Esophagus squamous epithelium (tissue), 5 donors: ENCODE data around the gene PCSK5. TPM values are rescaled to one million over a fixed set of nuclear protein-coding genes. Genes with fewer than 3 reads are reported as not detected.

Experiments used
- DNase-seq: peaks from one replicate; lab custom pipeline; 2025; lab: John Stamatoyannopoulos, UW
- H3K27ac ChIP-seq, 4 donors: fragments of 200-600 bp; sonication (generic); one replicate each; pipeline ENCODE4 v1.5.1; 2016 to 2019; ENCODE audit warnings: mild to moderate bottlenecking in 1 of 4
- H3K27me3 ChIP-seq, 4 donors: fragments of 200-600 bp; sonication (generic); 1 replicate in 3 of 4; 2 replicates in 1 of 4; pipeline versions ENCODE4 v1.5.1 to v1.6.0; 2017 to 2021; ENCODE audit warnings: antibody characterized with exemption in 1 of 4
- H3K36me3 ChIP-seq, 3 donors: fragments of 200-600 bp; sonication (generic); one replicate each; pipeline ENCODE4 v1.5.1; 2016 to 2019
- H3K4me1 ChIP-seq, 3 donors: fragments of 200-600 bp; sonication (generic); one replicate each; pipeline ENCODE4 v1.5.1; 2017 to 2019
- H3K4me3 ChIP-seq, 4 donors: fragments of 200-600 bp; sonication (generic); 1 replicate in 3 of 4; 2 replicates in 1 of 4; pipeline ENCODE4 v1.5.1; 2016 to 2019; ENCODE audit warnings: mild to moderate bottlenecking in 2 of 4, moderate library complexity in 1 of 4
- H3K9me3 ChIP-seq, 3 donors: fragments of 200-600 bp; sonication (generic); one replicate each; pipeline ENCODE4 v1.5.1; 2016 to 2019
- POLR2A ChIP-seq, 4 donors: fragments of 450-650 bp; IDR thresholded peaks; one replicate each; pipeline ENCODE4 v1.6.1; 2017; ENCODE audit warnings: antibody characterized with exemption in 4 of 4, mild to moderate bottlenecking in 4 of 4, moderate library complexity in 3 of 4
- WGBS, 2 donors: methylation state at CpG; one replicate each; pipeline ENCODE4 v1.1.5; 2018; 5-methylcytosine and 5-hydroxymethylcytosine counted together
- intact Hi-C: fragments of 100-400 bp; cut with DNase I; formaldehyde crosslinking; loops from one replicate; pipeline ENCODE4 v1.15.0; 2022
- total RNA-seq, 4 donors: library from RNA; depleted of rRNA; stranded (reverse); fragments of >200 nt; gene quantifications; one replicate each; pipeline ENCODE4 v1.1.0, GENCODE V29; 2016
- TF ChIP-seq, protein P1 (sequence below), 6 experiments: fragments of 450-650 bp in 4 of 6; fragments of 200-600 bp in 2 of 6; sonication (generic) in 2 of 6; IDR thresholded peaks; one replicate each; pipeline ENCODE4 v1.5.1; 2016 to 2019; ENCODE audit warnings: antibody characterized with exemption in 6 of 6, mild to moderate bottlenecking in 4 of 6, moderate library complexity in 4 of 6
- donor health status: DM: yes; HTN: yes; CAD: no.

Gene PCSK5
- total RNA-seq, 4 donors from 2014 or later = 8.4 to 33.8 (median 24.2) TPM

DNA sequence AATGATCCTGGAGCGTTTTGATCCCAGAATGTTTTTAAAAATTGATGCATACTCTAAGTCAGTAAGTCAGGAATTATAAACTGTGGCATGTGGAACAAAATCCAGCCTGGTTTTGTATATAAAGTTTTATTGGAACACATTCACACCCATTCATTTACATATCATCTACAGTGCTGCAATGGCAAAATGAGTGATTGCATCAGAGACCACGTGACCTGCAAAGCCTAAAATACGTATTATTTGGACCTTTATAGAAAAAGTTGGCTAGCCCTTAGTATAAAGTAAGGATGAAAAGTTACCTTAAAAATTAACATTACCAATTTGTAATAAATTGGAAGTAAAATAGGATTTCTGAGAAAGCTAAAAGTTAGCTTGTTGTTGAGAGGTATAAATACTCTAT lies 95.0 kb downstream of the PCSK5 start:
- DNase-seq = no peak
- peaks cover 0 to 14% (median 0%) of the 10 kb centered on the region in 3 donors for H3K36me3 ChIP-seq
- TF ChIP-seq, protein P1, sequence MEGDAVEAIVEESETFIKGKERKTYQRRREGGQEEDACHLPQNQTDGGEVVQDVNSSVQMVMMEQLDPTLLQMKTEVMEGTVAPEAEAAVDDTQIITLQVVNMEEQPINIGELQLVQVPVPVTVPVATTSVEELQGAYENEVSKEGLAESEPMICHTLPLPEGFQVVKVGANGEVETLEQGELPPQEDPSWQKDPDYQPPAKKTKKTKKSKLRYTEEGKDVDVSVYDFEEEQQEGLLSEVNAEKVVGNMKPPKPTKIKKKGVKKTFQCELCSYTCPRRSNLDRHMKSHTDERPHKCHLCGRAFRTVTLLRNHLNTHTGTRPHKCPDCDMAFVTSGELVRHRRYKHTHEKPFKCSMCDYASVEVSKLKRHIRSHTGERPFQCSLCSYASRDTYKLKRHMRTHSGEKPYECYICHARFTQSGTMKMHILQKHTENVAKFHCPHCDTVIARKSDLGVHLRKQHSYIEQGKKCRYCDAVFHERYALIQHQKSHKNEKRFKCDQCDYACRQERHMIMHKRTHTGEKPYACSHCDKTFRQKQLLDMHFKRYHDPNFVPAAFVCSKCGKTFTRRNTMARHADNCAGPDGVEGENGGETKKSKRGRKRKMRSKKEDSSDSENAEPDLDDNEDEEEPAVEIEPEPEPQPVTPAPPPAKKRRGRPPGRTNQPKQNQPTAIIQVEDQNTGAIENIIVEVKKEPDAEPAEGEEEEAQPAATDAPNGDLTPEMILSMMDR (IDR thresholded peaks at IDR 0.05) = no peak
- no peak overlapping the region for H3K27ac ChIP-seq
- no peaks in the 10 kb centered on the region for H3K9me3 ChIP-seq
- H3K4me3 ChIP-seq = no peak overlapping the region
- WGBS, 2 donors = 65 to 76% methylated on average over 3 of the region's 3 CpGs
- H3K27me3 ChIP-seq = no peaks in the 10 kb centered on the region
- peaks cover 0 to 15% (median 0%) of the 10 kb centered on the region in 3 donors for H3K4me1 ChIP-seq
- intact Hi-C loops = no loop called here

DNA sequence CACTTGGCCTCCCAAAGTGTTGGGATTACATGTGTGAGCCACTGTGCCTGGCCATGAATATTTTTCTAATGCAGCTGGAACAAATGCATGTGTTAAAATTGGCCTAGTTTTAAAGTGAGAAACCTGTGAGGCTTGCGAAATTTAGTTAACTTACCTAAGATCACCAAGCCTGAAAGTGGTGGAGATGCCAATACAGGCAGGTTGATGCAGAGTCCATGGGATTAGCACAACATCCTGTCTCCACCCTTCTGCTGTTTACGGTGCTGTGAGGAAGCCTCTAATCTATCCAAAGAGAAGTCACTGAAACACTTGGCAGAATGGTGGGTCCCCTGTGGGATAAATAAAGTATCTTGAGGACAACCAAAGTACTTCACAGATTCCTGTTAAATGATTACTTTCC lies 98.2 kb downstream of the PCSK5 start:
- H3K27ac ChIP-seq = peak overlapping the region in 3 of 4 donors; percentile 34 to 49 (median 38)
- peaks cover 0 to 18% (median 0%) of the 10 kb centered on the region in 3 donors for H3K4me1 ChIP-seq
- H3K27me3 ChIP-seq = no peaks in the 10 kb centered on the region
- WGBS, 2 donors = 17 to 31% methylated on average over 1 to 2 of the region's 2 CpGs
- intact Hi-C loops = no loop called here
- no peak overlapping the region for H3K4me3 ChIP-seq
- DNase-seq = no peak
- H3K9me3 ChIP-seq = no peaks in the 10 kb centered on the region
- TF ChIP-seq POLR2A (IDR thresholded peaks at IDR 0.05) = no peak
- TF ChIP-seq, protein P1 (IDR thresholded peaks at IDR 0.05) = no peak
- peaks cover 0 to 14% (median 0%) of the 10 kb centered on the region in 3 donors for H3K36me3 ChIP-seq

DNA sequence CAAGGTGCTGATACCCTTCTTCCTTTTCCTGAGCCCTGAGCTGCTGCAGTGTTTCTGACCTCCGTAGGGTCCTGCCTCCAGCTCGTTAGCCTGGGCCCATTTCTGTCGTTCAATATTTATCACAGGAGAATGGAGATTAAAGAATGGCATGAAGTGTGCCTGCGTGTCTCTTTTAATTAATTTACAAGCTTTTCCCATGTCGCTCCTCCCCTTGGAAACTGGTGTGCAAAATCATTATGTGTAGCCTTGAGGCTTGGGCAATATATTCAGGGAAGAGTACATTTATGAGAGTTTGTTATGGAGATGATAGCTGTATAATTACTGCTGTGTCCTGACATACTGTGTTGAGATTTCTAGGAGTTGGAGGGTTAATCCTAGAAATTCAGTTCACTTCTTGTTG lies 99.7 kb downstream of the PCSK5 start:
- no peaks in the 10 kb centered on the region for H3K27me3 ChIP-seq
- 83% methylated on average over 5 of the region's 5 CpGs for WGBS, 2 donors
- H3K36me3 ChIP-seq = peaks cover 0 to 14% (median 0%) of the 10 kb centered on the region in 3 donors
- intact Hi-C loops = no loop called here
- H3K9me3 ChIP-seq = no peaks in the 10 kb centered on the region
- H3K4me1 ChIP-seq = peaks cover 0 to 19% (median 0%) of the 10 kb centered on the region in 3 donors
- TF ChIP-seq, protein P1 (IDR thresholded peaks at IDR 0.05) = no peak
- no peak for TF ChIP-seq POLR2A (IDR thresholded peaks at IDR 0.05)
- no peak overlapping the region for H3K4me3 ChIP-seq
- H3K27ac ChIP-seq = no peak overlapping the region
- DNase-seq = no peak

DNA sequence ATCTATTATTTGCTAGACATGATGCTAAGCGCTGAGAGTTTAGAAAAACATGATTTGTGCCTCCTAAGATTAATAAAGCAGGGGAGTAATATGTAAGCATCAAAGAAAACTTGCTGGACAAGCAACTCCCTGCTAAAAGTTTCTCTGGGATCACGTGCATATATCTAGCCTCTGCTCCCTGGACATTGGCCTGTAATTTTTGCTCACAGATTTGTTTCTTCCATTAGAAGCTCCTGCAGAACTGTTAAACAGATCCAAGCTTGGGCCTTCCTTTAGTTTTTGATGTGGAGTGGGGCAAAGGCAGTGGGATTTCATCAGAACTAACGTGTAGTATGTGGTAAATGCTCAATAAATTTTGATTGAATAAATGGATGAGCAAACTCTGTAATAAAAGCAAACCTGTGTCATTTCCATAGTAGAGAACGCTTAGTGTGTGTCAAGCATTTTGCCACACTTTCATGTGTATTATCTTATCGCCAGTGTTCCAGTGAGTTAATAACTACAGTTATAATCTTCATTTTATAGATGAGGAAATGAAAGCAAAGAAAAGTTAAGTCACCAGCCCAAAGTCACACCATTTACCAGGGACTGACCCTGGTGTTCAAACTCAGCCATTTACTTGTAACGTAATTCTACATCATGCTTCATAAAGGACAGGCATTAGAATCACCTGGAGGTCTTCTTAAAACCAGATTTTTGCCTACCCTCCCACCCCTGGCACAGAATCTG lies 100.3 kb downstream of the PCSK5 start:
- Histone ChIP-seq H3K36me3 (peaks cover 0 to 14% (median 0%) of the 10 kb centered on the region in 3 donors), H3K9me3 (no peaks in the 10 kb centered on the region), H3K4me1 (peaks cover 0 to 19% (median 0%) of the 10 kb centered on the region in 3 donors), H3K4me3 (no peak overlapping the region), H3K27ac (no peak overlapping the region), H3K27me3 (no peaks in the 10 kb centered on the region)
- TF ChIP-seq, protein P1 (IDR thresholded peaks at IDR 0.05) = no peak
- TF ChIP-seq POLR2A (IDR thresholded peaks at IDR 0.05) = no peak
- intact Hi-C loops = no loop called here
- 72 to 78% methylated on average over 6 of the region's 6 CpGs for WGBS, 2 donors
- no peak for DNase-seq

DNA sequence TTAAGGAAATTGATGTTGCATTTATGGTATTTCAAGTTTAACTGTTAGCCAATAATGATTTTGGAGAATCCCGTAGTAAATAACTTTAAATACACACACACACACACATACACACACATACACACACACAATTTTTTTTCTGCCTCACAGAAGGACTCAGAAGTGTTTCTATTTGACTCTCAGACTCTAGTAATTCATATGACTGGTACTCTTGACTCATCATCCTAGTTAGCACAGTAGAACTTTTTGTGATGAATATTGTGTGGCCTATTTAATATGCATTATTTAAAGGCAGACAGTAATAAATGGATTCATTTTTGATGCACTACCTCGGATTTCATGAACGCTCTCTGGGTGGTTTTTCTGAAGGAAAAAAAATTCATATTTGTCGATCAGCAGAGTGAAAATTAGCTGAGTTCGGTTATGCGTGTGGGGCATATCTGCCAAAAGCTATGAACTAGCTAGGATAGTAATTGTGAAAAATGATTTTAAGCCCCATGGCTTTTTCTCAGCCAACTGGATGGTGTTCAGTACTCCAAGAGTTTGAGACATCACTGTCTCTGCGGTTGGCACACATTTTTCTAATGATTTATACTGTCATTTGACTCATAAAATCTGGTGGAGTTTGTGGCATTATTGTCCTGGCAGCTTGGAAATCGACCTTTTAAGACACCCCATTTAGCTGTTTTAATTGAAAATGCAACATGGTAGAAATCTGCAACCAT lies 102.2 kb downstream of the PCSK5 start:
- intact Hi-C loops = no loop called here
- H3K4me1 ChIP-seq = peaks cover 4 to 35% (median 6%) of the 10 kb centered on the region in 3 donors
- H3K27ac ChIP-seq = no peak overlapping the region
- DNase-seq = no peak
- peaks cover 0 to 2% (median 0%) of the 10 kb centered on the region in 3 donors for H3K36me3 ChIP-seq
- no peaks in the 10 kb centered on the region for H3K27me3 ChIP-seq
- H3K4me3 ChIP-seq = no peak overlapping the region
- no peaks in the 10 kb centered on the region for H3K9me3 ChIP-seq
- WGBS, 2 donors = 74 to 76% methylated on average over 8 of the region's 8 CpGs
- TF ChIP-seq, protein P1 (IDR thresholded peaks at IDR 0.05) = no peak
- no peak for TF ChIP-seq POLR2A (IDR thresholded peaks at IDR 0.05)
